Neuronal stem cell (in vitro differentiated cells): Measurements from ENCODE around the gene COMMD2.

Source experiments
- DNase-seq: peaks from one replicate; pipeline ENCODE4 v3.0.0-alpha.2; 2013; ENCODE audit warnings: low spot score
- H2AFZ ChIP-seq: one replicate; pipeline ENCODE4 v1.6.1; 2013; ENCODE audit warnings: mild to moderate bottlenecking, low read length, inconsistent platforms
- H2AK5ac ChIP-seq: 2 replicates; pipeline ENCODE4 v1.6.1; 2013; ENCODE audit warnings: low read depth, mild to moderate bottlenecking, inconsistent platforms, low read length, moderate library complexity, mixed read lengths
- H2BK120ac ChIP-seq: 2 replicates; pipeline ENCODE4 v1.6.1; 2013; ENCODE audit warnings: low read depth, mild to moderate bottlenecking, inconsistent platforms, low read length, moderate library complexity, mixed read lengths
- H2BK12ac ChIP-seq: one replicate; pipeline ENCODE4 v1.6.1; 2013; ENCODE audit warnings: low read length, inconsistent platforms
- H2BK15ac ChIP-seq: 2 replicates; pipeline ENCODE4 v1.6.1; 2013; ENCODE audit warnings: mild to moderate bottlenecking, low read length, inconsistent platforms, mixed read lengths
- H2BK5ac ChIP-seq: one replicate; pipeline ENCODE4 v1.6.1; 2013; ENCODE audit warnings: inconsistent platforms, mild to moderate bottlenecking, low read length, moderate library complexity
- H3K14ac ChIP-seq: one replicate; pipeline ENCODE4 v1.6.1; 2013; ENCODE audit warnings: low read length, inconsistent platforms
- H3K18ac ChIP-seq: 2 replicates; pipeline ENCODE4 v1.6.1; 2013; ENCODE audit warnings: low read length, inconsistent platforms
- H3K23ac ChIP-seq: 2 replicates; pipeline ENCODE4 v1.6.1; 2013; ENCODE audit warnings: low read depth, mild to moderate bottlenecking, mixed read lengths, low read length, inconsistent platforms; ENCODE audit not compliant: poor library complexity
- H3K27ac ChIP-seq: replicated peaks from 3 replicates; pipeline ENCODE4 v1.5.1; 2013; ENCODE audit warnings: low read length, inconsistent platforms
- H3K27me3 ChIP-seq, 3 experiments: 2 replicates each; pipeline ENCODE4 v1.6.1; 2013; ENCODE audit warnings: low read length in 3 of 3, mild to moderate bottlenecking in 2 of 3, inconsistent platforms in 1 of 3, low read depth in 1 of 3, mixed read lengths in 1 of 3, moderate library complexity in 1 of 3; ENCODE audit not compliant: control insufficient read depth in 3 of 3, insufficient read depth in 3 of 3
- H3K36me3 ChIP-seq, 2 donors: replicated peaks in 1 of 2; 2 replicates each; pipeline ENCODE4 v1.6.1; 2013; ENCODE audit warnings: low read length in 2 of 2; ENCODE audit not compliant: control insufficient read depth in 2 of 2, insufficient read depth in 2 of 2
- H3K4ac ChIP-seq: 2 replicates; pipeline ENCODE4 v1.6.1; 2013; ENCODE audit warnings: inconsistent platforms, mild to moderate bottlenecking, low read length, moderate library complexity
- H3K4me1 ChIP-seq, 2 donors: 1 replicate in 1 of 2; 2 replicates in 1 of 2; pipeline ENCODE4 v1.6.1; 2013; ENCODE audit warnings: low read length in 2 of 2, low read depth in 1 of 2; ENCODE audit not compliant: control insufficient read depth in 2 of 2, insufficient read depth in 1 of 2
- H3K4me2 ChIP-seq: one replicate; pipeline ENCODE4 v1.6.1; 2013; ENCODE audit warnings: mild to moderate bottlenecking, low read length, inconsistent platforms; ENCODE audit not compliant: insufficient read depth, poor library complexity, severe bottlenecking
- H3K4me3 ChIP-seq, 2 donors: 2 replicates each; pipeline ENCODE4 v1.5.1; 2013; ENCODE audit warnings: low read length in 2 of 2, mild to moderate bottlenecking in 2 of 2, inconsistent platforms in 1 of 2, moderate library complexity in 1 of 2
- H3K79me1 ChIP-seq: one replicate; pipeline ENCODE4 v1.6.1; 2013; ENCODE audit warnings: low read depth, mild to moderate bottlenecking, inconsistent platforms, low read length, moderate library complexity
- H3K9ac ChIP-seq: one replicate; pipeline ENCODE4 v1.6.1; 2013; ENCODE audit warnings: mild to moderate bottlenecking, low read depth, low read length, inconsistent platforms; ENCODE audit not compliant: poor library complexity
- H3K9me3 ChIP-seq, 2 donors: replicated peaks in 1 of 2; 2 replicates each; pipeline versions ENCODE3 to v1.6.1; 2013; ENCODE audit warnings: low read length in 2 of 2, mild to moderate bottlenecking in 2 of 2, inconsistent platforms in 1 of 2, low read depth in 1 of 2, mixed read lengths in 1 of 2, moderate library complexity in 1 of 2; ENCODE audit not compliant: control insufficient read depth in 2 of 2, insufficient read depth in 1 of 2
- H4K8ac ChIP-seq: one replicate; pipeline ENCODE4 v1.6.1; 2013; ENCODE audit warnings: low read depth, mild to moderate bottlenecking, inconsistent platforms, low read length, moderate library complexity
- H4K91ac ChIP-seq: one replicate; pipeline ENCODE4 v1.6.1; 2013; ENCODE audit warnings: low read length, low read depth, mild to moderate bottlenecking, inconsistent platforms; ENCODE audit not compliant: poor library complexity
- WGBS, 2 donors: extraction: QIAGEN DNeasy Blood & Tissue Kit; methylation state at CpG; one replicate each; pipeline ENCODE4 v1.1.7; 2013; ENCODE audit warnings: missing lambda C conversion rate in 2 of 2, mixed read lengths in 1 of 2; ENCODE audit not compliant: insufficient read length in 2 of 2, insufficient replicate concordance in 1 of 2; ENCODE audit errors: extremely low coverage in 2 of 2; 5-methylcytosine and 5-hydroxymethylcytosine counted together

Gene COMMD2

GRCh38 chr3:149770246-149770645 is 18.0 kb upstream of the COMMD2 start:
- WGBS, 2 donors, result no CpG with 5 or more reads among the region's 2 CpGs
- H3K27ac ChIP-seq, result no peak overlapping the region
- no peak overlapping the region for H3K4me3 ChIP-seq
- DNase-seq, result no peak
- no peak overlapping the region for H4K8ac ChIP-seq
- no peak overlapping the region for H2AK5ac ChIP-seq
- H2BK12ac ChIP-seq, result no peak overlapping the region
- peaks cover 0 to 6% of the 10 kb centered on the region in 2 donors for H3K4me1 ChIP-seq
- peaks cover 0 to 20% (median 0%) of the 10 kb centered on the region in 3 experiments for H3K27me3 ChIP-seq
- H3K9ac ChIP-seq, result no peak overlapping the region
- no peak overlapping the region for H2BK5ac ChIP-seq
- no peak overlapping the region for H2BK15ac ChIP-seq
- no peaks in the 10 kb centered on the region for H3K79me1 ChIP-seq
- H3K14ac ChIP-seq, result no peak overlapping the region
- H3K4me2 ChIP-seq, result no peak overlapping the region
- H3K9me3 ChIP-seq, result no peaks in the 10 kb centered on the region
- H3K36me3 ChIP-seq, result no peaks in the 10 kb centered on the region
- no peak overlapping the region for H2AFZ ChIP-seq
- H3K18ac ChIP-seq, result no peak overlapping the region
- no peak overlapping the region for H3K23ac ChIP-seq
- no peak overlapping the region for H2BK120ac ChIP-seq
- H3K4ac ChIP-seq, result no peak overlapping the region
- H4K91ac ChIP-seq, result no peak overlapping the region

DNA sequence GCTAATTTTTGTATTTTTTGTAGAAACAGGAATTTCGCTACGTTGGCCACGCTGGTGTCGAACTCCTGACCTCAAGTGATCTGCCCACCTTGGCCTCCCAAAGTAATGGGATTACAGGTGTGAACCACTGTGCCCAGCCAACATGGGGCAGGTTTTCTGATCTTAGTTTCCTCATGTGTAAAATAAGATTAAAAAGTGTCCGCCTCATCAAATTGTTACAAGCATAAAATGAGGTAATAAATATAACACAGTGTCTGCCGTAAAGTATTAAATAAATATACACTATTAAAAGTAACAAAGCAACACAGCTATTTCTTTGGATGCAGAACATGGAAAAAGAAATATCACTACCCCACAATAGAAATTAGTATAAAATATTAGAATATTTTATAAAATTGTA is 16.4 kb upstream of the COMMD2 start:
- no peak overlapping the region for H2BK15ac ChIP-seq
- H3K79me1 ChIP-seq, result no peaks in the 10 kb centered on the region
- H3K14ac ChIP-seq, result no peak overlapping the region
- no peak overlapping the region for H3K9ac ChIP-seq
- H3K9me3 ChIP-seq, result no peaks in the 10 kb centered on the region
- no peak overlapping the region for H4K91ac ChIP-seq
- no peak overlapping the region for H3K4ac ChIP-seq
- H3K4me2 ChIP-seq, result no peak overlapping the region
- no peak overlapping the region for H2BK120ac ChIP-seq
- no peak overlapping the region for H2AK5ac ChIP-seq
- no peak overlapping the region for H2BK12ac ChIP-seq
- WGBS, 2 donors, result no CpG with 5 or more reads among the region's 6 CpGs
- no peak for DNase-seq
- H2AFZ ChIP-seq, result no peak overlapping the region
- H2BK5ac ChIP-seq, result no peak overlapping the region
- H3K23ac ChIP-seq, result no peak overlapping the region
- H4K8ac ChIP-seq, result no peak overlapping the region
- no peaks in the 10 kb centered on the region for H3K36me3 ChIP-seq
- no peak overlapping the region for H3K27ac ChIP-seq
- H3K4me3 ChIP-seq, result no peak overlapping the region
- peaks cover 0 to 14% (median 0%) of the 10 kb centered on the region in 3 experiments for H3K27me3 ChIP-seq
- H3K4me1 ChIP-seq, result peaks cover 0 to 6% of the 10 kb centered on the region in 2 donors
- no peak overlapping the region for H3K18ac ChIP-seq

DNA sequence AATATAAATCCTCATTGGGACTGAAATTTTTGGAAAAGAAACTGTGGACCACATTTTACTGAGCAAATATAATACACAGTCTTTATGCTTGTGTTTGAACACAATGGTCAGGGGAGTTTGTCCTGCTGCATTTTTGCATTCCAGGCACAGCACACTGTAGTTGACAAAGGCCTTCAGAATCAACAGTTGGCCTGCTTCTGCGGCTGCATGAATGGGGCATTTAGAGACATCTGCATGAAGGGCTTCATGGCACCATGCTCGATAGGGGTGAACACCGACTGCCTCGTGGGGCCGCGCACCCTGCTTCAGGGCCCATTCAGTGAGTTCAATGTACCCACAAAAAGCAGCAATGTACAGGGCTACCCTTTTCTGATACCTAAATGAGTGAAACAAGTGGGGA is 15.4 kb upstream of the COMMD2 start:
- no peak overlapping the region for H3K4ac ChIP-seq
- H3K79me1 ChIP-seq, result no peaks in the 10 kb centered on the region
- no peaks in the 10 kb centered on the region for H3K36me3 ChIP-seq
- H3K18ac ChIP-seq, result no peak overlapping the region
- H3K9ac ChIP-seq, result peak overlapping the region; percentile 38
- H3K4me1 ChIP-seq, result peaks cover 0 to 6% of the 10 kb centered on the region in 2 donors
- H3K27me3 ChIP-seq, result peaks cover 0 to 20% (median 0%) of the 10 kb centered on the region in 3 experiments
- H4K91ac ChIP-seq, result no peak overlapping the region
- no peak overlapping the region for H3K4me2 ChIP-seq
- H2BK12ac ChIP-seq, result no peak overlapping the region
- H3K23ac ChIP-seq, result no peak overlapping the region
- H2BK15ac ChIP-seq, result no peak overlapping the region
- peak overlapping the region; percentile 21 for H2AFZ ChIP-seq
- no peak overlapping the region for H3K14ac ChIP-seq
- no peak overlapping the region for H2AK5ac ChIP-seq
- no peak for DNase-seq
- H4K8ac ChIP-seq, result no peak overlapping the region
- WGBS, 2 donors, result no CpG with 5 or more reads among the region's 6 CpGs
- H2BK5ac ChIP-seq, result no peak overlapping the region
- no peak overlapping the region for H3K27ac ChIP-seq
- no peak overlapping the region for H2BK120ac ChIP-seq
- H3K9me3 ChIP-seq, result no peaks in the 10 kb centered on the region
- H3K4me3 ChIP-seq, result no peak overlapping the region

DNA sequence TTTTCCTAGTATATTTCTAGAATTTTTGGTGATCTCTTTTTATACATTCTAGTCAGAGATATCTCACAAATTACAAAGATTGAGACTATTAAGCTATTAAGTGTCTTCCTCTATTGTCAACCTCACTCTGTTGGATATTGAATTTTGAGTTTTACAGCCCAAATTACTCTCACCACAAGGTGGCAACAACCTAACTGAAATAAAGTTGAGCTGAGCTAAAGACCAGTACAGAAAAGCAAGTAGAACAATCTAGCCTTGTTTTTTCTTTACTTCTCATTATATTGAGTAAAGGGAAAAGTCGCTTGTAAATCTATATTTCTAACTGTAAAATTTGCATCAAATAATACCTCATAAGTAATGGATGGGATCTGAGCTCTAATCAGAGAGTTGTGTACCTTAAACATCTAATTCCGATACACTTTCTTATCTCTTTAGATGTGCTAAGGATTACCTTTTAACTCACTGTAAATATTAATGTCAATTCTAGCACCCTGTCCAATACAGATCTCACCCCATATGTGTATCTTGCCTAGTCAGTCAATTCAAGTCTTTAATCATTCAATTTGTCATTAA is 13.6 kb upstream of the COMMD2 start:
- Histone ChIP-seq H3K23ac (no peak overlapping the region), H2BK5ac (no peak overlapping the region), H2BK120ac (no peak overlapping the region), H3K18ac (no peak overlapping the region), H4K91ac (no peak overlapping the region), H2BK12ac (no peak overlapping the region), H3K27me3 (peaks cover 0 to 33% (median 0%) of the 10 kb centered on the region in 3 experiments), H3K4me1 (peaks cover 0 to 6% of the 10 kb centered on the region in 2 donors), H2AFZ (no peak overlapping the region), H3K9me3 (no peaks in the 10 kb centered on the region), H3K27ac (no peak overlapping the region), H3K79me1 (no peaks in the 10 kb centered on the region), H2AK5ac (no peak overlapping the region), H3K14ac (no peak overlapping the region), H3K4ac (no peak overlapping the region), H2BK15ac (no peak overlapping the region), H3K9ac (no peak overlapping the region), H3K4me3 (no peak overlapping the region), H3K4me2 (no peak overlapping the region), H4K8ac (no peak overlapping the region), H3K36me3 (no peaks in the 10 kb centered on the region)
- no CpG with 5 or more reads among the region's 2 CpGs for WGBS, 2 donors
- DNase-seq, result peak; percentile 5
